Lower leg skin (tissue), 3 donors: ENCODE results near the gene GMCL1.

ENCODE experiments used
- POLR2A ChIP-seq, 2 donors: fragments of 450-650 bp; IDR thresholded peaks; one replicate each; pipeline ENCODE4 v1.6.1; 2016 to 2017; ENCODE audit warnings: antibody characterized with exemption in 2 of 2, mild to moderate bottlenecking in 1 of 2, moderate library complexity in 1 of 2
- TF ChIP-seq, protein P1 (sequence below), 3 donors: fragments of 450-650 bp; IDR thresholded peaks; one replicate each; pipeline ENCODE4 v1.5.1; 2016; ENCODE audit warnings: antibody characterized with exemption in 3 of 3, mild to moderate bottlenecking in 3 of 3, moderate library complexity in 2 of 3

- TF ChIP-seq, protein P1, sequence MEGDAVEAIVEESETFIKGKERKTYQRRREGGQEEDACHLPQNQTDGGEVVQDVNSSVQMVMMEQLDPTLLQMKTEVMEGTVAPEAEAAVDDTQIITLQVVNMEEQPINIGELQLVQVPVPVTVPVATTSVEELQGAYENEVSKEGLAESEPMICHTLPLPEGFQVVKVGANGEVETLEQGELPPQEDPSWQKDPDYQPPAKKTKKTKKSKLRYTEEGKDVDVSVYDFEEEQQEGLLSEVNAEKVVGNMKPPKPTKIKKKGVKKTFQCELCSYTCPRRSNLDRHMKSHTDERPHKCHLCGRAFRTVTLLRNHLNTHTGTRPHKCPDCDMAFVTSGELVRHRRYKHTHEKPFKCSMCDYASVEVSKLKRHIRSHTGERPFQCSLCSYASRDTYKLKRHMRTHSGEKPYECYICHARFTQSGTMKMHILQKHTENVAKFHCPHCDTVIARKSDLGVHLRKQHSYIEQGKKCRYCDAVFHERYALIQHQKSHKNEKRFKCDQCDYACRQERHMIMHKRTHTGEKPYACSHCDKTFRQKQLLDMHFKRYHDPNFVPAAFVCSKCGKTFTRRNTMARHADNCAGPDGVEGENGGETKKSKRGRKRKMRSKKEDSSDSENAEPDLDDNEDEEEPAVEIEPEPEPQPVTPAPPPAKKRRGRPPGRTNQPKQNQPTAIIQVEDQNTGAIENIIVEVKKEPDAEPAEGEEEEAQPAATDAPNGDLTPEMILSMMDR (IDR thresholded peaks at IDR 0.05): no peak
- TF ChIP-seq POLR2A (IDR thresholded peaks at IDR 0.05): no peak
Measured at GRCh38 chr2:69811018-69811417, 18.4 kb upstream of the GMCL1 start.
